Measurements from ENCODE around the gene MYH2. TPM values are rescaled to one million over a fixed set of nuclear protein-coding genes. Genes with fewer than 3 reads are reported as not detected.

The MYH2 gene
- total RNA-seq, 1 experiment from 2014 or later, result not detected

DNA sequence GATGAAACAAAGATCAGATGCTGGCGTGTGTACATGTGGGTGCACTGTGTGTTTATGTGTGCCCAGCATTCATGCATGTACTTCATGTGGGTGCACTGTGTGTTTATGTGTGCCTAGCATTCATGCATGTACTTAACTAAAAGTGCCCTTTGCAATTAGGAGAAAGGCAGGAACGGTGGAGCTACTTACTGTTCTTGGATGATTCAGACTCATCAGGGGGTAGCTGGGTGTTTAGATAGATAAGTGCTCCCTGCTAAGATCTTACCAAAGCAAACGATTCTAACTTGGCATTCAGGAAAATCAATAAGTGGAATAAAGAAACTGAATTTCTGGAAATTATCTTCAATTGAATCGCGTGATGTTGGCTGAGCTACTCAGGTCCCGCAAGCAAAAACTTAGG is 8.6 kb upstream of the MYH2 start:
- Mint-ChIP-seq H3K27me3 (ENCODE audit: insufficient read depth, unreplicated experiment) (no peaks in the 10 kb centered on the region), H3K36me3 (ENCODE audit: insufficient read depth, unreplicated experiment) (no peaks in the 10 kb centered on the region), H3K9me3 (ENCODE audit: unreplicated experiment) (no peaks in the 10 kb centered on the region), H3K4me3 (ENCODE audit: unreplicated experiment) (no peak overlapping the region), H3K27ac (ENCODE audit: low read depth, unreplicated experiment) (no peak overlapping the region), H3K4me1 (ENCODE audit: insufficient read depth, unreplicated experiment) (no peaks in the 10 kb centered on the region)
- intact Hi-C loops (cut with micrococcal nuclease), result no loop called here
- TF ChIP-seq, protein P1, sequence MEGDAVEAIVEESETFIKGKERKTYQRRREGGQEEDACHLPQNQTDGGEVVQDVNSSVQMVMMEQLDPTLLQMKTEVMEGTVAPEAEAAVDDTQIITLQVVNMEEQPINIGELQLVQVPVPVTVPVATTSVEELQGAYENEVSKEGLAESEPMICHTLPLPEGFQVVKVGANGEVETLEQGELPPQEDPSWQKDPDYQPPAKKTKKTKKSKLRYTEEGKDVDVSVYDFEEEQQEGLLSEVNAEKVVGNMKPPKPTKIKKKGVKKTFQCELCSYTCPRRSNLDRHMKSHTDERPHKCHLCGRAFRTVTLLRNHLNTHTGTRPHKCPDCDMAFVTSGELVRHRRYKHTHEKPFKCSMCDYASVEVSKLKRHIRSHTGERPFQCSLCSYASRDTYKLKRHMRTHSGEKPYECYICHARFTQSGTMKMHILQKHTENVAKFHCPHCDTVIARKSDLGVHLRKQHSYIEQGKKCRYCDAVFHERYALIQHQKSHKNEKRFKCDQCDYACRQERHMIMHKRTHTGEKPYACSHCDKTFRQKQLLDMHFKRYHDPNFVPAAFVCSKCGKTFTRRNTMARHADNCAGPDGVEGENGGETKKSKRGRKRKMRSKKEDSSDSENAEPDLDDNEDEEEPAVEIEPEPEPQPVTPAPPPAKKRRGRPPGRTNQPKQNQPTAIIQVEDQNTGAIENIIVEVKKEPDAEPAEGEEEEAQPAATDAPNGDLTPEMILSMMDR (IDR thresholded peaks at IDR 0.05; ENCODE audit: unreplicated experiment), result no peak
- no peak for DNase-seq (ENCODE audit: unreplicated experiment)
- no TSS peak for BruUV-seq (replicated peaks)
- CTCF ChIA-PET, result interaction anchor here (0.6 to 1.2 kb wide), 2 partner anchors 89 to 1022 kb away, joined by 3 read pairs; no protein-coding TSS in a partner anchor
- POLR2A ChIA-PET, result no interaction called here

DNA sequence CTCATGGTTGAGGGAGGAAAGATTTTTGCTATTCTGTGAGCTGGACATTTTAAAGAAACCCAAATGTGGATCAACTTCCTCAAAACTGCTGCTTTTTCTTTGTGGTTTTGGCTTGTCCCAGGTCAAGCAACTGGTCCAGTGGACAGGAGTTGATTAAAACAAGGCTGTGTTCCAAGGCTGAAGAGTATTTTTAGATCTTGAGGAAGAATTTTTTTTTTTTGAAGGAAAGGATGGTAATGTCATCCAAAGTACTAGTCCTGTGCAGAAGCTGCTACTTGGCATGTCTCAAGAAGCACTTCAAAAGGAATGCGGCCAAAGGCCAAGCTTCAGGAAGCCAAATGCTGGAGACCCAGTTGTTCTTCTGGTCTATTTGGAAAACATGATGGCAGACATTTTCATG is 8.0 kb upstream of the MYH2 start:
- BruUV-seq (replicated peaks), result no TSS peak
- intact Hi-C loops (cut with micrococcal nuclease), result no loop called here
- Mint-ChIP-seq H3K27me3 (ENCODE audit: insufficient read depth, unreplicated experiment) (no peaks in the 10 kb centered on the region), H3K36me3 (ENCODE audit: insufficient read depth, unreplicated experiment) (no peaks in the 10 kb centered on the region), H3K9me3 (ENCODE audit: unreplicated experiment) (no peaks in the 10 kb centered on the region), H3K27ac (ENCODE audit: low read depth, unreplicated experiment) (no peak overlapping the region), H3K4me3 (ENCODE audit: unreplicated experiment) (no peak overlapping the region), H3K4me1 (ENCODE audit: insufficient read depth, unreplicated experiment) (no peaks in the 10 kb centered on the region)
- TF ChIP-seq, protein P1 (IDR thresholded peaks at IDR 0.05; ENCODE audit: unreplicated experiment), result no peak
- CTCF ChIA-PET, result interaction anchor here (1.2 kb wide), 1 partner anchor 89 kb away, joined by 3 read pairs; no protein-coding TSS in a partner anchor
- POLR2A ChIA-PET, result no interaction called here
- DNase-seq (ENCODE audit: unreplicated experiment), result no peak

DNA sequence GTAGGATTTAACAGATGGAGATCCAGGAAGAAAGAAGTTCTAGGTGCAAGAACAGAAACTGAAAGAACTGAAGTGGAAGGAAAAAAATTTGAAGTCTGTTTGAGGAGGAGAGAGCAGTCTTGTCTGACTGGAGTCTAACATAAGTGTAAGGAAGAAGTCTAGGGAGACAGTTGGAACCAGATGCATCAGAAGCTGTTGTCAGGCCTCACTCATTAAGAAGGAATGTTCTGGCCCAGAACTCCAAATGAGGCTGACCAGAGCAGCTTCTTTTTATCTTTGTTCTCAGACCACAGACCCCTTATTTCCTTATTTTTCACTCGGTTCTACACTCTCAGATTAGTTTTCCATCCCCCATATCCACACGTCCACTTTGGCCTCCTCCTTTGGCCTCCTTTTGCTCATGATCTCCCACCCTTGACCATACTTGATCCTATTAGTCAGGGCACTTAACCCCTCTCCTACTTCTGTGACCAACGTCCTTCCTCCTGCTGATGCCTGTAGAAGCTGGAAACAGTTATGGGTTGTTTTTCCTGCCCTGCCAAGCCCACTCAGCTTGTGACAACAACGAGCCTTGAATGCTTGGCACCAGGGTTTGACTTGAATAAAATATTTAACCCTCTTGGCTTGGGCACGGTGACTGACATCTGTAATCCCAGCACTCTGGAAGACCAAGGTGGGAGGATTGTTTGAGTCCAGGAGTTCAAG is 7.0 kb upstream of the MYH2 start:
- Mint-ChIP-seq H3K27me3 (ENCODE audit: insufficient read depth, unreplicated experiment) (no peaks in the 10 kb centered on the region), H3K9me3 (ENCODE audit: unreplicated experiment) (no peaks in the 10 kb centered on the region), H3K27ac (ENCODE audit: low read depth, unreplicated experiment) (no peak overlapping the region), H3K36me3 (ENCODE audit: insufficient read depth, unreplicated experiment) (no peaks in the 10 kb centered on the region), H3K4me1 (ENCODE audit: insufficient read depth, unreplicated experiment) (no peaks in the 10 kb centered on the region), H3K4me3 (ENCODE audit: unreplicated experiment) (no peak overlapping the region)
- DNase-seq (ENCODE audit: unreplicated experiment), result no peak
- TF ChIP-seq, protein P1 (IDR thresholded peaks at IDR 0.05; ENCODE audit: unreplicated experiment), result no peak
- ChIA-PET POLR2A (no interaction called here), CTCF (interaction anchor here (0.6 to 1.2 kb wide), 3 partner anchors 61 to 1354 kb away, joined by 3 read pairs; no protein-coding TSS in a partner anchor)
- intact Hi-C loops (cut with micrococcal nuclease), result no loop called here
- no TSS peak for BruUV-seq (replicated peaks)

DNA sequence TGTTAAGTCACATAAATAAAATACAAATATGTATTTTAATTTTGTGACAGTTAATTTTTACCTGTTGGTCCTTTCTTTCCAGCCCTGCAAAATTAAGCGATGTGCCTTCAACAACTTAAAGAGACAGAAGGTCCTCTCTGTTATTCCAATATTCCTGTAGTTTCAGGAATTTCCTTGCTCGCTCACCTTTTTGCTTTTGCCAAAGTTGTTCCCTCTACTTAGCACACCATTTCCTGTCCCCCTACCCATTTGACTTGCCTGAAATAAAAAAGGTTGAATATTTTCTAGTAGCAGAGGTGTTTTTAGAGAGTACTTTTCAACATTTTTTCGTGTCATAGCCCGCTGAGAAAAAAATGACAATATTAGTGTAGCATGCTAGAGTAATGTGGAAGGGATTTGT is 556 bp upstream of the MYH2 start:
- TF ChIP-seq, protein P1 (IDR thresholded peaks at IDR 0.05; ENCODE audit: unreplicated experiment), result no peak
- intact Hi-C loops (cut with micrococcal nuclease), result no loop called here
- no TSS peak for BruUV-seq (replicated peaks)
- Mint-ChIP-seq H3K9me3 (ENCODE audit: unreplicated experiment) (no peaks in the 10 kb centered on the region), H3K36me3 (ENCODE audit: insufficient read depth, unreplicated experiment) (no peaks in the 10 kb centered on the region), H3K27ac (ENCODE audit: low read depth, unreplicated experiment) (no peak overlapping the region), H3K4me3 (ENCODE audit: unreplicated experiment) (no peak overlapping the region), H3K27me3 (ENCODE audit: insufficient read depth, unreplicated experiment) (no peaks in the 10 kb centered on the region), H3K4me1 (ENCODE audit: insufficient read depth, unreplicated experiment) (no peaks in the 10 kb centered on the region)
- POLR2A ChIA-PET, result no interaction called here
- CTCF ChIA-PET, result no interaction called here
- no peak for DNase-seq (ENCODE audit: unreplicated experiment)

All from MCF 10A (cell line).